Measurements from ENCODE around the gene C4orf50.

Gene C4orf50

DNA sequence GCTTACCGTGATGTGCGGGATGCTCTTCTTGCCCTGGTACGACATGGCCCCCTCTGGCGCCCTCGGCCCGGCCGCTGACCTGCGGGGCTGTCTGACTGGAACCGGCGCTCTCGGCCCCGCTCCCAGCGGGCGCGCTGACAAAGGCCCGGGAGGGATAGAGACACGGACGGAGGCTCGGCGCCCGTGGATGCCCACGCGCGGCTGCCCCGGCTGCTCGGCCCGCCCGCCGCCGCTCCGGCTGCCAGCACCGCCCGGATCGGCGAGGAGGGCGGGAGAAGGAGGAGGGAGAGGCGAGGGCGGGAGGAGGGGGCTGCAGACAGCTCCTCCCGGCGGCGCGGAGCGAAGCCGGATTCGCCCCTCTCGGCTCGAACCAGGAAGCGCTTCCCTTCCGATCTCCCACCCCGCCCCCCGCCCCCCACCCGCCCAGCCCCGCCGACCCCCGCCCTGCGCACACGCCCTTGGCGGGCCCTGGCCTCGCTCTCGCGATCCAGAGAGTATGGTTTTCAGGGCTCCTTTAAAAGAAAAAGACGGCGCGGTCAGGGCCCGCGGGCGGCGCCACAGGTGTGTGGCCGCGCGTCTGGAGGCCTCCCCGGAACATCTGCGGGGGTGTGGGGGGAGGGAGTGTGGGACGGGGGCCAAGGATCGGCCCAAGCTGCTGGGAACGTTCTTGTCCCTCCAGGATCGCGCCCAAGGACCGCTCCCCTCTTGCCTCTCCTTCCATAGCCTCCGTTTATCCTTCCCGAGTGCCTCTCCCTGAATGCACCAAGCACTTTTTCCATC, 129.8 kb downstream of the C4orf50 start:
- ChIA-PET POLR2A (interaction anchor here (0.6 kb wide), 1 partner anchor 39 kb away, joined by 3 read pairs; no protein-coding TSS in a partner anchor), CTCF (no interaction called here)
- DNase-seq (ENCODE audit: extremely low spot score): peak; percentile 62
- TF ChIP-seq L3MBTL2 (conservative IDR thresholded peaks at IDR 0.05): no peak
- no peak for TF ChIP-seq HDGF (IDR thresholded peaks at IDR 0.05; ENCODE audit: borderline replicate concordance)
- TF ChIP-seq, protein P1, sequence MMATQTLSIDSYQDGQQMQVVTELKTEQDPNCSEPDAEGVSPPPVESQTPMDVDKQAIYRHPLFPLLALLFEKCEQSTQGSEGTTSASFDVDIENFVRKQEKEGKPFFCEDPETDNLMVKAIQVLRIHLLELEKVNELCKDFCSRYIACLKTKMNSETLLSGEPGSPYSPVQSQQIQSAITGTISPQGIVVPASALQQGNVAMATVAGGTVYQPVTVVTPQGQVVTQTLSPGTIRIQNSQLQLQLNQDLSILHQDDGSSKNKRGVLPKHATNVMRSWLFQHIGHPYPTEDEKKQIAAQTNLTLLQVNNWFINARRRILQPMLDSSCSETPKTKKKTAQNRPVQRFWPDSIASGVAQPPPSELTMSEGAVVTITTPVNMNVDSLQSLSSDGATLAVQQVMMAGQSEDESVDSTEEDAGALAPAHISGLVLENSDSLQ (IDR thresholded peaks at IDR 0.05): no peak
- TF ChIP-seq CTBP1 (IDR thresholded peaks at IDR 0.05; ENCODE audit: borderline replicate concordance): no peak
- TF ChIP-seq NFRKB (IDR thresholded peaks at IDR 0.05): no peak
- TF ChIP-seq SUZ12 (IDR thresholded peaks at IDR 0.05): no peak
- no peak for TF ChIP-seq LEF1 (IDR thresholded peaks at IDR 0.05; ENCODE audit: borderline replicate concordance)
- TF ChIP-seq FOXK2 (IDR thresholded peaks at IDR 0.05): no peak
- no peak for TF ChIP-seq BHLHE40 (IDR thresholded peaks at IDR 0.05; ENCODE audit: borderline replicate concordance)
- TF ChIP-seq FOXA1 (IDR thresholded peaks at IDR 0.05): no peak
- no peak for TF ChIP-seq TARDBP (IDR thresholded peaks at IDR 0.05)
- no peak for TF ChIP-seq SP1 (IDR thresholded peaks at IDR 0.05)
- TF ChIP-seq ZNF384 (IDR thresholded peaks at IDR 0.05): no peak
- TF ChIP-seq ARNT (IDR thresholded peaks at IDR 0.05): no peak
- TF ChIP-seq FOXM1 (IDR thresholded peaks at IDR 0.05; ENCODE audit: borderline replicate concordance): no peak
- no peak for TF ChIP-seq ELF4 (IDR thresholded peaks at IDR 0.05)

DNA sequence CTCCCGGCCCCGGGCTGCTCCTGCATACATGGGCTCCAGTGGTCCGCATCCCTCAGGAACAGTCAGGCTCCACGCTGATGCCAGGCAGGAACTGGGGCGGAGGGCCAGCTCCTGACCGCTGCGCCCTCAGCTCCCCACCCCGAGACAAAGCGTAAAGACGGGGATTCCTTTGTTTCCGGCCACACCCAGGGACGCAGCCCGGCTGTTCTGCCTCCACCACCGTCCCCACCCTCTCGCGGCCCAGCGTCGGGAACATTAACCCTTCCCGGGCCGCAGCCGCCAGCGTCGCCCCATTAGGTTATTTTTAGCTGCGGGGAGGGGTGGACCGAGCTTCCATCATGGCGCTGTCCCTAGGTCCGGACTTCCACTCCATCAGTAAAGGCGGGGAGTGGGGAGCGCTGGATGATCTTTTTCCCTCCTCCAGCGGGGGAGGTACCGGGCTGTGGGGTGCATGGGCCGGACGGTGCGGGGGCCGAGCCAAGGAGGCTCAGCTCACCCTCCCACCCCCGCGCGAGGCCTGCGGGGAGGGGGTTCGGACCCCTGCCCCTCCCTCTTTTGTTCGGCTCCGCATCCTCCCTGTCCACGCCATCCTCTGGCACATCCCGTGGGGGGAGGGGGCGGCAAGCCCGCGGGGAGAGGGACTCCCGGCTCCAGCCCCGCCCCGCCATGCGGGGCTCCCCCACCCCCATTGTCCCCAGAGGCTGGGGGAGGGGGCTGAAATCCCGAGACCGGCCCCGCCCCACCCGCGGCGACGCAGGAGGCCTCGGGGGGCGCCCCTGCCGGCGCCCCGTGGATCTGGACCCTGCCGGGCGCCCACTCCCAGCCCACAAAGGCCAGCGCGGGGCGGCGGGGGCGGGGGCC, 130.6 kb downstream of the C4orf50 start:
- ChIA-PET CTCF (interaction anchor here (1.1 kb wide), 1 partner anchor 111 kb away, joined by 3 read pairs; no protein-coding TSS in a partner anchor), POLR2A (interaction anchor here (0.6 kb wide), 1 partner anchor 38 kb away, joined by 3 read pairs; no protein-coding TSS in a partner anchor)
- no peak for DNase-seq (ENCODE audit: extremely low spot score)
- TF ChIP-seq CTBP1 (IDR thresholded peaks at IDR 0.05; ENCODE audit: borderline replicate concordance) (no peak), FOXM1 (IDR thresholded peaks at IDR 0.05; ENCODE audit: borderline replicate concordance) (no peak), SUZ12 (IDR thresholded peaks at IDR 0.05) (no peak), HDGF (IDR thresholded peaks at IDR 0.05; ENCODE audit: borderline replicate concordance) (no peak), ZNF384 (IDR thresholded peaks at IDR 0.05) (no peak), SP1 (IDR thresholded peaks at IDR 0.05) (no peak), TARDBP (IDR thresholded peaks at IDR 0.05) (no peak), ELF4 (IDR thresholded peaks at IDR 0.05) (no peak), NFRKB (IDR thresholded peaks at IDR 0.05) (no peak), FOXA1 (IDR thresholded peaks at IDR 0.05) (no peak), BHLHE40 (IDR thresholded peaks at IDR 0.05; ENCODE audit: borderline replicate concordance) (no peak), ARNT (IDR thresholded peaks at IDR 0.05) (no peak), L3MBTL2 (conservative IDR thresholded peaks at IDR 0.05) (no peak), FOXK2 (IDR thresholded peaks at IDR 0.05) (no peak), LEF1 (IDR thresholded peaks at IDR 0.05; ENCODE audit: borderline replicate concordance) (no peak)
- TF ChIP-seq, protein P1 (IDR thresholded peaks at IDR 0.05): no peak

DNA sequence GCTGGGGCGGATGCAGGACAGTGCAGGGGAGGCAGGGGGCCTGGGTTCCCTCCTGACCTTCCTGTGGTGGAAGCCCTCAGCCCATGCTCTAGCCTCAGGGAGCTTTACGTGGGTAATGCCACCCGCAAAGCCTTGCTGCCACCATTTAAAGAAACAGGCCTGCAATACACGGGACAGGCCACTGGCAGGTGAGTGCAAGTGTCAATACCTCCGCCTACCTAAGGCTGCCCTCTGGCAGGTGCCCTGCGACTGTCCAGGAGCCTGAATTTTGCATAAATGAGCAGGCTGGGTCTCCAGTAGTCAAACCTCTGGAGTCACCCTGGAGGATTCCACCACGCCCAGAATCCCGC, 131.2 kb downstream of the C4orf50 start:
- ChIA-PET CTCF (interaction anchor here (1.1 kb wide), 1 partner anchor 111 kb away, joined by 3 read pairs; no protein-coding TSS in a partner anchor), POLR2A (no interaction called here)
- TF ChIP-seq FOXA1 (IDR thresholded peaks at IDR 0.05) (no peak), ZNF384 (IDR thresholded peaks at IDR 0.05) (no peak), FOXM1 (IDR thresholded peaks at IDR 0.05; ENCODE audit: borderline replicate concordance) (no peak), L3MBTL2 (conservative IDR thresholded peaks at IDR 0.05) (no peak), NFRKB (IDR thresholded peaks at IDR 0.05) (no peak), FOXK2 (IDR thresholded peaks at IDR 0.05) (no peak), SUZ12 (IDR thresholded peaks at IDR 0.05) (no peak), SP1 (IDR thresholded peaks at IDR 0.05) (no peak), ARNT (IDR thresholded peaks at IDR 0.05) (no peak), TARDBP (IDR thresholded peaks at IDR 0.05) (no peak), CTBP1 (IDR thresholded peaks at IDR 0.05; ENCODE audit: borderline replicate concordance) (no peak), HDGF (IDR thresholded peaks at IDR 0.05; ENCODE audit: borderline replicate concordance) (no peak), LEF1 (IDR thresholded peaks at IDR 0.05; ENCODE audit: borderline replicate concordance) (no peak), BHLHE40 (IDR thresholded peaks at IDR 0.05; ENCODE audit: borderline replicate concordance) (no peak)
- TF ChIP-seq, protein P1 (IDR thresholded peaks at IDR 0.05): no peak
- no peak for DNase-seq (ENCODE audit: extremely low spot score)

DNA sequence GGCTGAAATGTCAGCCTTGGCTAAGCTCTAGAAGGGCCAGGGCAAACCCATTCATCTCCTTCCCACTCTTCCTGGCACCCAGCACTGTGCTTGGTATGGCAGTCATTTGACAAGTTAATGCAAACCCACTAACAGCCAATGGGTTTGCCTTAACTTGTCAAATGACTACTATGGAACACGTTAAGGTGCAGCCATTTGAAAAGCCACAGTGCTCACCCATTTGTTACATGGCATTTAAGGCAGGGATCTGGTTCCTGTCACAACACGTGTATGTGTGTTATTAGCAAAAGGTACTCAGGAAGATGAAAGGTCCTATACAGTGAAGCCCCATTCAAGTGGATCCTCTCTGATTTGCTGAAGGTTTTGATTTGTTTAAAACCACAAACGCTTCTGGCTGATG, 132.5 kb downstream of the C4orf50 start:
- POLR2A ChIA-PET: no interaction called here
- TF ChIP-seq, protein P1 (IDR thresholded peaks at IDR 0.05): no peak
- no peak for TF ChIP-seq TARDBP (IDR thresholded peaks at IDR 0.05)
- TF ChIP-seq FOXM1 (IDR thresholded peaks at IDR 0.05; ENCODE audit: borderline replicate concordance): no peak
- no peak for TF ChIP-seq SP1 (IDR thresholded peaks at IDR 0.05)
- no peak for TF ChIP-seq BHLHE40 (IDR thresholded peaks at IDR 0.05; ENCODE audit: borderline replicate concordance)
- CTCF ChIA-PET: no interaction called here
- DNase-seq (ENCODE audit: extremely low spot score): no peak
